GM08714 (cell line): Measurements from ENCODE around the gene SLC16A1.
"Not testable (repeated sequence)": the region's sequence is repeated elsewhere in the genome, so short reads cannot be mapped to it uniquely, and the experiment has no call there.

Experiments used
- H3K4me3 ChIP-seq: fragments of 200-500 bp; sonication (Bioruptor generic); 2 replicates; pipeline ENCODE4 v1.5.1; 2014; ENCODE audit warnings: mild to moderate bottlenecking, low read length, inconsistent platforms
- ZNF274 ChIP-seq: IDR thresholded peaks from 2 replicates; pipeline ENCODE4 v1.6.1; 2012; ENCODE audit warnings: mild to moderate bottlenecking, low read depth, low read length

The SLC16A1 gene

GRCh38 chr1:112889052-112889768, 66.8 kb downstream of the SLC16A1 start:
- H3K4me3 ChIP-seq = no peak overlapping the region
- TF ChIP-seq ZNF274 = no peak

GRCh38 chr1:112888630-112889029, 67.4 kb downstream of the SLC16A1 start:
- TF ChIP-seq ZNF274 = no peak
- no peak overlapping the region for H3K4me3 ChIP-seq

GRCh38 chr1:112887599-112888283, 68.3 kb downstream of the SLC16A1 start:
- H3K4me3 ChIP-seq = no peak overlapping the region
- TF ChIP-seq ZNF274 = no peak

GRCh38 chr1:112884996-112885395, 71.0 kb downstream of the SLC16A1 start:
- H3K4me3 ChIP-seq = not testable (repeated sequence)

GRCh38 chr1:112882271-112882744, 73.7 kb downstream of the SLC16A1 start:
- H3K4me3 ChIP-seq = no peak overlapping the region
- no peak for TF ChIP-seq ZNF274

- no peak overlapping the region for H3K4me3 ChIP-seq
- no peak for TF ChIP-seq ZNF274
Measured at GRCh38 chr1:112881742-112882127, 74.3 kb downstream of the SLC16A1 start.

GRCh38 chr1:112879834-112880233, 76.2 kb downstream of the SLC16A1 start:
- no peak overlapping the region for H3K4me3 ChIP-seq
- TF ChIP-seq ZNF274 = no peak

GRCh38 chr1:112878321-112878720, 77.7 kb downstream of the SLC16A1 start:
- H3K4me3 ChIP-seq = no peak overlapping the region
- TF ChIP-seq ZNF274 = no peak

- no peak for TF ChIP-seq ZNF274
- no peak overlapping the region for H3K4me3 ChIP-seq
Measured at GRCh38 chr1:112877750-112878149, 78.2 kb downstream of the SLC16A1 start.

- H3K4me3 ChIP-seq = no peak overlapping the region
- no peak for TF ChIP-seq ZNF274
Measured at GRCh38 chr1:112876315-112876714, 79.7 kb downstream of the SLC16A1 start.

GRCh38 chr1:112872551-112872962, 83.4 kb downstream of the SLC16A1 start:
- no peak overlapping the region for H3K4me3 ChIP-seq
- no peak for TF ChIP-seq ZNF274

GRCh38 chr1:112870887-112871646, 84.9 kb downstream of the SLC16A1 start:
- TF ChIP-seq ZNF274 = no peak
- H3K4me3 ChIP-seq = no peak overlapping the region

- TF ChIP-seq ZNF274 = no peak
- H3K4me3 ChIP-seq = no peak overlapping the region
Measured at GRCh38 chr1:112869895-112870294, 86.1 kb downstream of the SLC16A1 start.

- no peak overlapping the region for H3K4me3 ChIP-seq
Measured at GRCh38 chr1:112868191-112868590, 87.8 kb downstream of the SLC16A1 start.

GRCh38 chr1:112866981-112867380, 89.0 kb downstream of the SLC16A1 start:
- no peak overlapping the region for H3K4me3 ChIP-seq
- no peak for TF ChIP-seq ZNF274

More at GRCh38 chr1:112868191-112868590, 87.8 kb downstream of the SLC16A1 start:
- no peak for TF ChIP-seq ZNF274
